Right renal pelvis (tissue), 4 donors: ENCODE results near the gene GSG1. TPM values are rescaled to one million over a fixed set of nuclear protein-coding genes. Genes with fewer than 3 reads are reported as not detected.

Experiments used
- DNase-seq, 4 donors: peaks; one replicate each; pipeline ENCODE4 v3.0.0-alpha.2; 2013; ENCODE audit warnings: low read depth in 4 of 4, low spot score in 3 of 4, missing footprints in 1 of 4
- polyA plus RNA-seq, 4 donors: library from polyadenylated mRNA; unstranded; fragments of 120-200 nt; gene quantifications; one replicate each; pipeline ENCODE4 v1.2.1, GENCODE V29; 2013; ENCODE audit not compliant: insufficient read length in 4 of 4

Gene GSG1
- polyA plus RNA-seq, result under 1 TPM; 0.39 to 0.62 (median 0.55) TPM

DNA sequence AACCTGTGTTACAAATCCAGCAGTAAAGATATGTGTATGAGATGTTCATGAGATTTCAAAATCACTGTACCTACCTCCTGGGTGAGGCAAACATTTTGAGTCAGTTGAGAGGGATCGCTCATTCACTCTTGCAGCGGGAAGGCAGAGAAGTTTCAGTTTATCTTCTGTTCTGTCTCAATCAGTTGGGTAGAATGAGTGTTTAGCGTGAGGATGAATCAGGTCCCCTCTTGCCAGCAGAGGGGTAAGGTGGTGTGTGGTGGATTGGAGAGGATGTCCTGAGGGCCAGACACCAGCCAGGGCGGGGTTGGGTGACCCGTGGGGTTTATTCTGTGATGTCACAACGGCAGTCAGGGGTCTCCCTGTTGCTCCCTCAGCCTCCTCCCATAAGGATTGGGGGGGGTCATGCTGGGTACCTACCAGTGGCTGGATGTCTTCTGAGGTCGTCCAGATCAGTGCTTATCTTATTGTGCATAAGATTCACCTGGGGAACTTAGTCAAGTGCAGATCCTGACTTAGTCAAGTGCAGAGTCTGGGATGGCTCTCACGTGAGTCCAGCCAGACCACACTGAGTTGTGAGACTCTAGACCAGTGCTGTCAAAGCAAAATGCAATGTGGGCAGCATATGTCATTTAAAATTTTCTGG lies at the start of gene GSG1:
TSS of gene GSG1 (minus strand) at position 277 of the 643 bp plus-strand sequence. CDS start at position 122, 155 bp downstream.
- DNase-seq, result no peak

- no peak for DNase-seq
Measured at GRCh38 chr12:13153180-13153579, 49.7 kb upstream of the GSG1 start.

- no peak for DNase-seq
Measured at GRCh38 chr12:13152756-13153155, 49.3 kb upstream of the GSG1 start.

DNA sequence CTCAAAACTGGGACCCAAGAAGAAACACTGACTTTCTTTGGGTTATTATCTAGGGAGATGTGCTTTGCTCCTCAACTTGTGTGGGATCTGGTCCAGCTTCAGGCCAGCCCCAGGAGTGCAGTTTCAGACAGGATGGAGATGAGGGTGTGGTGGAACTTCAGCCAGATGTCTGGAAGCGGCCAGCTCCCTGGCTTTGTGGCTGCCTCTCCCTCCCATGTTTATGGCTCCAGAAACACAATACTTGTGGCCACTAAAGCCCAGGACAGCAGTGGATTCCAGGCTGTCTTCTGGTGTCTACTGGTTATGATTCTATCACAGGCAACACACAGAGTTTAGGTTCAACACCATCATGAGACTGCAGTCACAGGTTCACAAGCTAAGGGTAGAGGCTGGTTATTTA lies 48.8 kb upstream of the GSG1 start:
- DNase-seq, result no peak

GRCh38 chr12:13149411-13149810 lies 45.9 kb upstream of the GSG1 start:
- no peak for DNase-seq

GRCh38 chr12:13148485-13148847 lies 45.0 kb upstream of the GSG1 start:
- DNase-seq, result no peak

DNA sequence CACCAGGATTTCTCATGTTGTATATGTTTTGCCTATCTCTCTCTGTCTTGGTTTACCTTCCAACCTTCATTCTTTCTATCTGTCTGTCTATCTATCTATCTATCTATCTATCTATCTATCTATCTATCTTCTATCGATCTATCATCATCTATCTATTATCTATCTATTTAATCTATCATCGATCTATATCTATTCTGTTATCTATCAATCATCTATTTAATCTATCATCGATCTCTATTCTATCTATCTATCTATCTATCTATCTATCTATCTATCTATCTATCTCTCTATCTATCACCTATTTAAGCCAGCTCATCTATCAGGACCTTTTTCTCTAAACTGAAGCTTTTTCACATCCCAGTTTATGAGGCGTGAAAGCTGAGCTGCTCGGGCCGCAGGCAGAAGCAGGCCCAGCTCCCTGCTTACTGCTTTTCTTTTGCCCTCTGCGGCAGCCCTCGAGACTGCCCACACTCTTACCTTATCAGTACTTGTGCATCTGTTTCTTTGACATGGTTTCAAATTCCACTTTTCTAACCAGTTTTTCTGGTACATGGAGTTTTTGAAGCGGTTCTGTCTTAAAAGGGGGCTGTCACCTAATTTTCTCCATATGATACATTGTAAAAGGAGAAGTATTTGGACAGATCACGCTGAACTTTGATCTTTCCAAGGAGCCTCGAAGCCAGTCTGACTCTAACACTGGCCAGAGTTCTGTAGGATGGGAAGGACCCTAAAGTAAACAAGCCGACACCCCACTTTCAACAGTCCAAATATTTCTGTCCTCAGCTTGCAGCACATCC lies 44.4 kb upstream of the GSG1 start:
- DNase-seq, result no peak

- DNase-seq, result no peak
Measured at GRCh38 chr12:13146336-13146938, 43.0 kb upstream of the GSG1 start.

DNA sequence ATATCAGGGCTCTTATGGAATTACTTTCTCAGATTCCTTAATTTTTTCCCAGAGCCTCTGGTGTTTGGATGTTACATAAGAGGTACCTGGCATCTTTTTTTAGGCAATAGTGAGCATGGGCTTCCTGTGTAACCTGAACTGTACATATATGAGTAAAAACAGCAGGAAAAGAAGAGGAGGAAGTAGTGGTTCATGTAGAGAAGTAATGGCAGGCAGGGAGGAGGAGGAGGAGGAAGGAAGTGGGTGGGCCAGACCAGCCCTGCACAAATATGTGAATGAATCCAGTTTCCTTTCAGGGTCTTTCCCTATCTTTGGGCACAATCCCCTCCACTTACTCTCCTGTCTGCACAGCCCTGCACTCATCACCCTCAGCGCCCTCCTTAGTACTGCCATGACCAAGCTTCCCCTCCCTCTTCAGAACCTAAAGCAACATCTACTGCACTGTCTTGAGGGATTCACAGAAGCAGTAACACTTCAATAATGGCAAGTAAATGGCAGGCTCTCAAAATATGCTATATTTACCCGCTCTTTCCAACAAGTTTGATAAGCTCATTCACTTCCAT lies 40.9 kb upstream of the GSG1 start:
- DNase-seq, result no peak

DNA sequence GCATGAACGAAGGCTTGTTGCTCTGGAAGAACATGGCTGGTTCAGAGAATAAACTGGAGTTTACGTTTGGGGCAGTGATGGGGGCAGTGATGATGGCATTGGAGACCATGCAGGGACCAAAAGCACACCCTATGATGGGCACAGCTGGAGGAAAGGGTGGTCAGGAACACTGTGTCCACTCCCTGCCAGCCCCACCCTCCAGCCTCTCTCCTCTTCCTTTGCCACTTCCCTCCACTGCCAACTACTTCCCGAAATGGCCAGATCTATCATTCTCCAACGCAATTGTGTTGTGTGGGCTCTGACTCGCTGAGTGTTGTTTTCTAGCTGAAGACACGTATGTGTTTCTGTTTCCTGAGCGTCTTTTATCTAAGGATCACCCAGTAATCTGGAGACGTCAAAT lies 39.3 kb upstream of the GSG1 start:
- DNase-seq, result no peak

DNA sequence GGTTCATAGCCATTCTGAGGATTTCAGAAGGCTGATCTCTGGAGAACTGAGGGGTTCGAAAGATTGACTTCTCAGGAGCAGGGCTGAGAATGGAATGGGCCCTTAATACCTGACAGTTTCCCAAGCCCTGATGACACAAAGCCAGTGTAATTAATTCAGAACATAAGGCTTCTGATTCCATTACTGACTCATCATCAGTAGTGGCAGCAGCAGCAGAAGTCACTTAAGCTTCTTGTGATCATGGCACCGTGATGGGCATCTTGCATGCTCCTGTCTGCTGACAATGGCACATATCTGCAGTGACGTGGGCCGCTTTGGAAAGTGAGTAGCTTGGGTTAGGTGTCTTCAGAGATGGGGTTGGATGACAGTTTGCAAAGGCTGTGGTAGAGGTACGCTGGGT lies 38.2 kb upstream of the GSG1 start:
- no peak for DNase-seq

- DNase-seq, result peak in 3 of 4 donors; percentile 58 to 70 (median 61)
Measured at GRCh38 chr12:13135371-13136178, 32.1 kb upstream of the GSG1 start.

- no peak for DNase-seq
Measured at GRCh38 chr12:13133886-13134285, 30.4 kb upstream of the GSG1 start.

GRCh38 chr12:13130981-13131380 lies 27.5 kb upstream of the GSG1 start:
- DNase-seq, result no peak

GRCh38 chr12:13128291-13128965 lies 25.0 kb upstream of the GSG1 start:
- DNase-seq, result no peak

DNA sequence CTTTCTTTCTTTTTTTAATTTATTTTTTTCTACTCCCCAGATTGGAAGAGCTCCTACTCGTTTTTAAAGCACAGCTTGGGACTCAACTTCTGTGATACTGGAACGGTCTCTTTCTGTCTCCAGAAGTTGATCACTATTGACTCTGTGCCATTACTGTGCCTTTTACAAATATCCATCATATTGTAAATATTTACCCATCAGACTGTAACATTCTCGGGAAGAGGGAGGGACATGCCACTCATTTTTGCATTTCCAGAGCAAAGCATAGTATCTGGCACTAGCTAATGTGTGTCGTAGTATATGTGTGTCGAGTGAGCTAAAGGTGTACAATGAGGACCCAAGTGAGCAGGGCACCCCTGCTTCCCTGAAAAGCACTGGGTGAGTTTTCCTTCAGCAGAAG lies 24.0 kb upstream of the GSG1 start:
- no peak for DNase-seq

DNA sequence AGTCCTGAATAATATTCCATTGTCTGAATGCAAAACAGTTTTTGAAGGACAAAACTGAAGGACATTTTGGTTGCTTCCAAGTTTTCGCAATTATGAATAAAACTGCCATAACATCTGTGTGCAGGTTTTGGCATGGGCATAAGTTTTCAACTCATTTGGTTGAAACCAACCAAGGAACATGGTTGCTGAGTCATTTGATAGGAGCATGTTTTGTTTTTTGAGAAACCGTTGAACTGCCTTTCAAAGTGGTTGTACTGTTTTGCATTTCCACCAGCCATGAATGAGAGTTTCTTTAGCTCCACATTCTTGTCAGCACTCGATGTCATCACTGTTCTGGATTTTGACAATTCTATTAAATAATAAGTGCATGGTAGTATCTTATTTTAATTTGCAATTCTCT lies 23.0 kb upstream of the GSG1 start:
- no peak for DNase-seq

DNA sequence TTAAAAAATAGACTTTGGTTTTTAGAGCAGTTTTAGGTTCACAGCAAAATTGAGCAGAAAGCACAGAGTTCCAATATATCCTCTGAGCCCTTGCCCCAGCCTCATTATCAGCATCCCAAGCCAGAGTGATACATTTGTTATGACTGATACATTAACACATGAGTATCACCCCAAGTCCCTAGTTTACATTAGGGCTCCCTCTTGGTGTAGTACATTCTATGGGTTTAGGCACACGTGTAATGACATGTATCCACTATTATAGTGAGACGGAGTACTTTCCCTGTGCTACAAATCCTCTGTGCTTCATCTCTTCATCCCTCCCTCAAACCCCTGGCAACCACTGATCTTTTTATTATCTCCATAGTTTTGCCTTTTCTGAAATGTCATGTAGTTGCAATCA lies 22.5 kb upstream of the GSG1 start:
- no peak for DNase-seq

- DNase-seq, result no peak
Measured at GRCh38 chr12:13124656-13125505, 21.4 kb upstream of the GSG1 start.
